Stimulated activated naive CD8-positive, alpha-beta T cell treated with anti-CD3 and anti-CD28 coated beads, Interleukin-15, amount 100 ng/mL, for 72 hours (primary cell): ENCODE results near the gene AK9.
"Not testable (repeated sequence)": the region's sequence is repeated elsewhere in the genome, so short reads cannot be mapped to it uniquely, and the experiment has no call there.

Source experiments
- ATAC-seq: fragments of 150-1000 bp; cut with Tn5 transposase; 2 replicates; pipeline ENCODE4 v1.10.0; 2021; ENCODE audit warnings: mild to moderate bottlenecking, moderate library complexity
- DNase-seq, 2 donors: peaks; one replicate each; pipeline ENCODE4 v3.0.0; 2021 to 2022
- H3K27ac Mint-ChIP-seq, 2 donors: one replicate each; pipeline ENCODE4 v1.8.0; 2022; ENCODE audit warnings: mild to moderate bottlenecking in 2 of 2, mixed read lengths in 2 of 2, moderate library complexity in 2 of 2
- H3K27me3 Mint-ChIP-seq: one replicate; pipeline ENCODE4 v1.8.0; 2022; ENCODE audit warnings: mixed read lengths
- H3K4me1 Mint-ChIP-seq: one replicate; pipeline ENCODE4 v1.8.0; 2022; ENCODE audit warnings: mild to moderate bottlenecking, mixed read lengths
- H3K4me3 Mint-ChIP-seq, 2 donors: one replicate each; pipeline ENCODE4 v1.8.0; 2022; ENCODE audit warnings: mild to moderate bottlenecking in 2 of 2, mixed read lengths in 2 of 2, moderate library complexity in 1 of 2
- H3K9me3 Mint-ChIP-seq, 2 donors: one replicate each; pipeline ENCODE4 v1.8.0; 2022; ENCODE audit warnings: mixed read lengths in 2 of 2

Gene AK9

GRCh38 chr6:109611502-109611901 is 79.5 kb downstream of the AK9 start:
- peaks cover 7% of the 10 kb centered on the region for H3K4me1 Mint-ChIP-seq

GRCh38 chr6:109610590-109610989 is 80.4 kb downstream of the AK9 start:
- H3K9me3 Mint-ChIP-seq, result peaks cover 0 to 7% of the 10 kb centered on the region in 2 donors
- peak overlapping the region in 1 of 2 donors; percentile 32 for H3K4me3 Mint-ChIP-seq
- H3K27me3 Mint-ChIP-seq, result no peaks in the 10 kb centered on the region
- DNase-seq (no peak), ATAC-seq (no peak)
- peaks cover 7% of the 10 kb centered on the region for H3K4me1 Mint-ChIP-seq
- no peak overlapping the region for H3K27ac Mint-ChIP-seq

More at GRCh38 chr6:109611502-109611901, 79.5 kb downstream of the AK9 start:
- Mint-ChIP-seq H3K27ac (no peak overlapping the region), H3K27me3 (no peaks in the 10 kb centered on the region), H3K9me3 (peaks cover 0 to 7% of the 10 kb centered on the region in 2 donors), H3K4me3 (no peak overlapping the region)
- no peak for DNase-seq
- ATAC-seq, result no peak

DNA sequence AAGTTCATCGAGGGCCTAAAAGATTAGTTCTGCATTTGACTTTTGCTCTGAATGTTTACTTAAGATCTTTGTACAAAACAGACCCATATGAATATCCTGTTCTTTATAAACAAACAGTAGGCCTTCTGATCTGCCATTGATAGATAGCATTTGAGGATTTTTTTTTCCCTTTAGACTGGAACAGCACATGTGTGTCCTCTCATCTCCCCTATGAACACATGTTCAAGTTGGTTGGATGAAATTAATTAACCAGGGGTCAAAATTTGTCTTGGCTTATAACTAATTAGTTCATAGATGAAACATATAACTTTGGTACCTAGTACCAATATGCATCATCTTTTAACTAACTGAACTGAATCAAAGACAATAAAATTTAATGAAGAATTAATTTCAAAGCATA is 81.3 kb downstream of the AK9 start:
- H3K4me1 Mint-ChIP-seq, result peaks cover 7% of the 10 kb centered on the region
- H3K27ac Mint-ChIP-seq, result no peak overlapping the region
- no peaks in the 10 kb centered on the region for H3K27me3 Mint-ChIP-seq

GRCh38 chr6:109606359-109606758 is 84.6 kb downstream of the AK9 start:
- H3K4me3 Mint-ChIP-seq, result no peak overlapping the region
- H3K27ac Mint-ChIP-seq, result peak overlapping the region in 1 of 2 donors; percentile 18
- peaks cover 6 to 18% of the 10 kb centered on the region in 2 donors for H3K9me3 Mint-ChIP-seq
- no peaks in the 10 kb centered on the region for H3K27me3 Mint-ChIP-seq
- ATAC-seq (no peak), DNase-seq (no peak)
- peaks cover 7% of the 10 kb centered on the region for H3K4me1 Mint-ChIP-seq

More for the DNA sequence above, 81.3 kb downstream of the AK9 start:
- no peak for DNase-seq
- ATAC-seq, result no peak
- Mint-ChIP-seq H3K4me3 (no peak overlapping the region), H3K9me3 (peaks cover 0 to 7% of the 10 kb centered on the region in 2 donors)

DNA sequence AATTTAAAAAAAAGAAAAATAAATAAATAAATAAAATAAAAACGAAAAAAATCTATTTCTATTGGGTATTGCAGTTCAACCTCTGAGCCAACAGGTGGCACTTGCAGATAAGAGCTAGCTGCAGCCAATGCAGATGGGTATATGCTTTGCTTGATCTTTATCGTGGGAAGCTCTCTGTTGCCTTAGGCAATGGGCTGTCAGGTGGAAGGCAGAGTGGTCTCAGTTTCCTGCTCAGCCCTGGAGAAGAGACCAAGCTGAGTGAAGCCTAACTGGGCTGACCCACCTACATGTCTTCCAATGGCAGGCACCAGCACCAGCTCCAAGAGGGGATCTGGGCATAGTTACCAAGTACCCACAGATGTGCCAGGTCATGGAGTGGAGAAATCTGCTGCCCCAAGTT is 95.0 kb downstream of the AK9 start:
- no peaks in the 10 kb centered on the region for H3K27me3 Mint-ChIP-seq
- peaks cover 14 to 29% of the 10 kb centered on the region in 2 donors for H3K9me3 Mint-ChIP-seq
- H3K27ac Mint-ChIP-seq, result no peak overlapping the region
- H3K4me1 Mint-ChIP-seq, result peaks cover 3% of the 10 kb centered on the region
- ATAC-seq (peak; percentile 62), DNase-seq (peak; percentile 4 to 20)
- H3K4me3 Mint-ChIP-seq, result no peak overlapping the region

DNA sequence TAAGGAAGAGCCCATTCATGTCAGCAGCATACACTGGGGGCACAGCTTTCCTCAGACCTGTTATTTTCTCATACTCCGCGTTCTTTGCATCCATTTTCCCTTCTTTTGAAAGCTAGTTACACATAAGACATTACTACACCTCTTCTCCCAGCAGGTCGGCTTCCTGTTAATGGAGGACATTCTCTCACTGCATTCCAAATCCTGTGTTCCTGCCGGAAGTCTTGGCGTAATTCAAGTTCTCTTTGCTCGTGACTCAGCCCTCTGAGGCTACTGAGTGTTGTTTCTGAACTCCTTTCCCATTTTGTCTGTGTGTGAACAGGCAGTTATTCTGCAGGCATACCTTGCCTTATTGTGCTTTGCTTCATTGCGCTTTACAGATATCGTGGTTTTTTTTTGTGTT is 110.5 kb downstream of the AK9 start:
- peaks cover 5 to 9% of the 10 kb centered on the region in 2 donors for H3K9me3 Mint-ChIP-seq
- H3K27ac Mint-ChIP-seq, result peak overlapping the region in 1 of 2 donors; percentile 68
- DNase-seq, result no peak
- H3K4me3 Mint-ChIP-seq, result no peak overlapping the region
- no peak for ATAC-seq
- H3K27me3 Mint-ChIP-seq, result no peaks in the 10 kb centered on the region
- H3K4me1 Mint-ChIP-seq, result no peaks in the 10 kb centered on the region

- H3K4me3 Mint-ChIP-seq, result no peak overlapping the region
- ATAC-seq, result no peak
- no peaks in the 10 kb centered on the region for H3K27me3 Mint-ChIP-seq
- no peaks in the 10 kb centered on the region for H3K4me1 Mint-ChIP-seq
- no peak for DNase-seq
- peaks cover 5 to 10% of the 10 kb centered on the region in 2 donors for H3K9me3 Mint-ChIP-seq
- H3K27ac Mint-ChIP-seq, result no peak overlapping the region
Observed at GRCh38 chr6:109579361-109579760, 111.6 kb downstream of the AK9 start.

DNA sequence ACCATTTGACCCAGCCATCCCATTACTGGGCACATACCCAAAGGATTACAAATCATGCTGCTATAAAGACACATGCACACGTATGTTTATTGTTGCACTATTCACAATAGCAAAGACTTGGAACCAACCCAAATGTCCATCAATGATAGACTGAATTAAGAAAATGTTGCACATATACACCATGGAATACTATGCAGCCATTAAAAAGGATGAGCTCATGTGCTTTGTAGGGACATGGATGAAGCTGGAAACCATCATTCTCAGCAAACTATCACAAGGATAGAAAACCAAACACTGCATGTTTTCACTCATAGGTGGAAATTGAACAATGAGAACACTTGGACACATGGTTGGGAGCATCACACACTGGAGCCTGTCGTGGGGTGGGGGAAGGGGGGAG is 121.1 kb downstream of the AK9 start:
- not testable (repeated sequence) for ATAC-seq, H3K27ac Mint-ChIP-seq, DNase-seq, H3K4me3 Mint-ChIP-seq, H3K9me3 Mint-ChIP-seq, H3K27me3 Mint-ChIP-seq, H3K4me1 Mint-ChIP-seq

- no peak for ATAC-seq
- no peak for DNase-seq
- H3K9me3 Mint-ChIP-seq, result peaks cover 6 to 8% of the 10 kb centered on the region in 2 donors
- no peaks in the 10 kb centered on the region for H3K4me1 Mint-ChIP-seq
- no peaks in the 10 kb centered on the region for H3K27me3 Mint-ChIP-seq
- no peak overlapping the region for H3K4me3 Mint-ChIP-seq
- H3K27ac Mint-ChIP-seq, result no peak overlapping the region
Observed at GRCh38 chr6:109561844-109562243, 129.2 kb downstream of the AK9 start.

GRCh38 chr6:109531446-109531845 is 159.6 kb downstream of the AK9 start:
- ATAC-seq (no peak), DNase-seq (no peak)
- Mint-ChIP-seq H3K27me3 (no peaks in the 10 kb centered on the region), H3K4me3 (no peak overlapping the region), H3K27ac (no peak overlapping the region), H3K9me3 (no peaks in the 10 kb centered on the region), H3K4me1 (peaks cover 6% of the 10 kb centered on the region)

DNA sequence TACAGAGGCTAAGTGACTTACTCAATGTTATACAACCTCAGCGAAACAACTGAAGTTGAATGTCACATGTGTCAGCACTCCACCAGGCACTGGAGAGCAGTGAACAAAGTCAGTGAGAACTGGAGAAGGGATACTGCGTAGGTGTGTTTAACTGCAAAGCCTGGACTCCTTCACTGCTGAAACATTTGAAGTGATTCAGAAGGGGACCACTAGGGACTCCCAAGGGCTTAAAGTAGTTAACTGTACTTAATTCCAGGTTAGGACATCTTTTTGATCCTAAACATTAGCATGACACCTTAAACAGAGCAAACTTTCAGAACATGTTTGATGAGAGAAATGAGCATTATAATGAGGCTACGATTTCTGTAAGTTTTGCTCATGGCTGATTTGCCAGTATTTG is 163.0 kb downstream of the AK9 start:
- Mint-ChIP-seq H3K9me3 (peaks cover 11 to 15% of the 10 kb centered on the region in 2 donors), H3K4me3 (no peak overlapping the region), H3K27ac (no peak overlapping the region), H3K4me1 (peaks cover 6% of the 10 kb centered on the region), H3K27me3 (no peaks in the 10 kb centered on the region)
- no peak for DNase-seq
- no peak for ATAC-seq

DNA sequence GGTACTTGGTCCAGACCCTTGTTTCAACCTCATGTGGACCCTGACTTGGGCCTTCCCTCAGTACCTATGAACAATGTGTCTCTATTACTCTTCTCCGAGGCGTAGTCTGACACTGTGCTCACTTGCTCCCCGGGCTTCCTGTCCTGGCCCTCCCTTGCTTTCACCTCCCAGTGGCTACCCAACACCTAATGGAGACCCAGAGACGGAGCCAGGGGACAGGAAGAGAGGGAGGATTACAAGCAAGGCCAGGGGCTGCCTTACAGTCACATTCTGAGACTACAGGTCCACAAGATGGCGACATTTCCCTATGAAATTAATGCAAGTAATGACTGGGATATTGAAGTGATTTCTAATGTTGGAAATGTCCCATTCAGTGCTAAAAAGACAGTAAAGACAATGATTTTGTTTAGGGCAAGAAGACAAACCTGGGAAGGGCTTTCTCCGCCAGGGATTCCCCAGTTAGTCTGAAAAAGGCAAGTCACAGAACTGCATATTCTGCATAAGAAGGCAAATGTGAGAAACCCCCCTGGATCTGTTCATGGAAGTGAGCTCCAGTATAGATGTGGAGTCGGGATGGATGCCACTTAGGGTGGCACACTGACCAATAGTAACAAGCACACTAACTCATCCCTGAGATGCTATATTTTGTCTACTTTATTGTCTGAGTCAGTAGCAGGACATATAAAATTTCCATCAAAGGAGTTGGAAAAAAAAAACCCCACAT is 163.9 kb downstream of the AK9 start:
- peaks cover 11 to 15% of the 10 kb centered on the region in 2 donors for H3K9me3 Mint-ChIP-seq
- ATAC-seq (peak; percentile 96), DNase-seq (peak; percentile 48 to 62)
- no peaks in the 10 kb centered on the region for H3K27me3 Mint-ChIP-seq
- H3K4me3 Mint-ChIP-seq, result no peak overlapping the region
- peaks cover 6% of the 10 kb centered on the region for H3K4me1 Mint-ChIP-seq
- peak overlapping the region; percentile 65 to 88 for H3K27ac Mint-ChIP-seq

- Mint-ChIP-seq H3K4me3 (no peak overlapping the region), H3K4me1 (peaks cover 13% of the 10 kb centered on the region), H3K9me3 (peaks cover 11 to 15% of the 10 kb centered on the region in 2 donors), H3K27me3 (no peaks in the 10 kb centered on the region), H3K27ac (no peak overlapping the region)
- no peak for DNase-seq
- ATAC-seq, result no peak
Observed at GRCh38 chr6:109524129-109524528, 166.9 kb downstream of the AK9 start.

DNA sequence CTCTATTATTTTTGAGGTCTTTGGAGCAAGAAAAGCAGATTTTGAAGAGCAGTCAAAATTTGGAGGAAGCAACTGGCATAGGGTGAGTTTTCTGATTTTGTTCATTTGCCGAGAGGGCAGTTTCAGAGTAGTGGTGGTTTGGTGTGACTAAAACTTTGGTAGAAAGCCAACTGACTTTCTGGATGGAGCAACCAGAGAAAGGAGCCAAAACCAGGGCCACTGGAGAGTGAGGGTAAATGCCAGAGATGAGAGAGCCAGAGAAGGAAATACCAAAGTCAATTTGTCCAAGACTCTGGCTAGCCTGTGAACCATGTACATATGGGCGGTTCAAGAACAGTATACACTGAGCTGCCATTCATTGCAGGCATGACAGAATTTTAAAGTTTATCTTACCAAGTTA is 167.5 kb downstream of the AK9 start:
- H3K4me3 Mint-ChIP-seq, result no peak overlapping the region
- ATAC-seq (no peak), DNase-seq (no peak)
- peaks cover 11 to 15% of the 10 kb centered on the region in 2 donors for H3K9me3 Mint-ChIP-seq
- H3K27me3 Mint-ChIP-seq, result no peaks in the 10 kb centered on the region
- no peak overlapping the region for H3K27ac Mint-ChIP-seq
- peaks cover 13% of the 10 kb centered on the region for H3K4me1 Mint-ChIP-seq

DNA sequence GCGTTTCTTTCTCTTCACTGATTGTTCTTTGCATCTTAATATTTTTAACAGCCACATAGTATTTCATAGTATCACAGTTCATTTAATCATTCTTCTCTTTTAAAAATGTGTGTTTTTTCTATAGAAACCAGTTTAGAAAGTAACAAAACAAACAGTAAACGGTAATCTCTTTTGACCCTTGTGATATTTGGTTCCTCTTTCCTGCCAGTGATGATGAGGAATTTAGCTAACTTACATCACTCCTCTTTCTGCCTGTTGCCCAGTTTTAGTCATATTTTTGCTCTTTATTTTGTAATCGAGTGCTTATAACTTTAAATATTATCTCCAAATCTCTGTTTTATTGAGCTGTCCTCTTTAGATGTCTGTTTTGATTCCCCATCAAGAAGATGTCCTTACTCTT is 169.9 kb downstream of the AK9 start:
- ATAC-seq (no peak), DNase-seq (no peak)
- Mint-ChIP-seq H3K27ac (no peak overlapping the region), H3K9me3 (peaks cover 11 to 15% of the 10 kb centered on the region in 2 donors), H3K27me3 (no peaks in the 10 kb centered on the region), H3K4me3 (no peak overlapping the region), H3K4me1 (peaks cover 18% of the 10 kb centered on the region)

- Mint-ChIP-seq H3K4me1 (peaks cover 32% of the 10 kb centered on the region), H3K9me3 (peaks cover 11 to 15% of the 10 kb centered on the region in 2 donors)
- not testable (repeated sequence) for H3K27me3 Mint-ChIP-seq, H3K27ac Mint-ChIP-seq, DNase-seq, H3K4me3 Mint-ChIP-seq
- ATAC-seq, result peak; percentile 72
Observed at GRCh38 chr6:109519647-109520046, 171.4 kb downstream of the AK9 start.

DNA sequence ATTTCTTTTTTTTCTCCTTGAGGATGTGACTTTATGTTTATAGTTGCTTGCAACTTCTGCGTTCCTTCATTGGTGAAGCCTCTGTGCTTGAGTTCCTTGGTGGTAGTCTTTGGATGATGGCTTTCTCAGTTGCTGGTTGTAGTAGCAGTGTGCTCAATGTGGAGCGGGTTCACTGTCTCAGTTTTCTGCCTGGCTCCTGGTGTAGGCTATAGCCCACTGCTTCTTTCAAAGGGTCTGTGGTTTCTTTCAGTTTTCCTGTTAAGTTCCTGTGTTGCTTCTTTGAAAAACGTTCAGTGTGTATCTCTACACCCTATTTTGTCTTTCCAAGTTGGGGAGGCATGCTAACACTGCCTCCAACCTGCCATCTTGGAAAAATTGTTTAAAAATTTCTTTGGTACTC is 174.1 kb downstream of the AK9 start:
- no peak for ATAC-seq
- DNase-seq, result no peak
- Mint-ChIP-seq H3K4me3 (peak overlapping the region; percentile 48 to 80), H3K27ac (peak overlapping the region; percentile 68 to 93), H3K27me3 (no peaks in the 10 kb centered on the region), H3K9me3 (no peaks in the 10 kb centered on the region), H3K4me1 (peaks cover 39% of the 10 kb centered on the region)
